DMS153 treated with DMSO at 0.1 percent for 48 hours (cell line): Measurements from ENCODE around the gene EIF4A2.

Source experiments
- DNase-seq: peaks from one replicate; lab custom pipeline; 2025; ENCODE audit not compliant: unreplicated experiment; lab: John Stamatoyannopoulos, UW

The EIF4A2 gene

DNA sequence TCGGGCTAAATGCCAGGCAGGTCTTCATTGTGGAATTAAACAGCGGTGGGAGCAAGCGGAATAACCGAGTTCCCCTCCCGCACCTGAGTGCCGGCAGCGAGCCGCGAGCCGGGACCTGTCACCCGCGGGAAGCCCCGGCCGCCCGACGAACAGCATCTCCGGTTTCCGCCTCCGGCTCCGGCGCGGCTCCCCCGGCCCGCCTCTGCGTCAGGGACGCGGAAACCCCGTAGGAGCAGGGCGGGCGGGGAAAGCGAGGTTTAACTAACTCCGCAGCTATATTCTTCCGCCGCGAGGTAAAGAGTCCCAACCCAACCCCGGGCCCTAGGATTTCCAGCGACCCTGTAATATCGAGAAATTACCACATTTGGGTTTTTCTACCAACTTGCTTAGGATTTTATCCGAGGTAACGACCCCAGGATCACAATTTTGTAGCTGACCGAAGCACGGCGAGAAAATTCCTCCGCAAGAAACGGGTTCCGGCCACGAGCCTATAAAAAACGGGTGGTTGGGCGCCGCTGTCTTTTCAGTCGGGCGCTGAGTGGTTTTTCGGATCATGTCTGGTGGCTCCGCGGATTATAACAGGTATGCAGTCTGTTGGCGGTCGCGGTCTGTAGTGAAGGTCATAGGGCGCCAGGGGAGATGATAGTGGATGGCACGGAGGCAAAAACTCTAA lies at the start of gene EIF4A2:
Gene EIF4A2, plus strand, starts transcription at position 520 of the 673 bp plus-strand sequence. Its CDS starts 34 bp downstream, at position 554.
- peak; percentile 71 for DNase-seq

DNA sequence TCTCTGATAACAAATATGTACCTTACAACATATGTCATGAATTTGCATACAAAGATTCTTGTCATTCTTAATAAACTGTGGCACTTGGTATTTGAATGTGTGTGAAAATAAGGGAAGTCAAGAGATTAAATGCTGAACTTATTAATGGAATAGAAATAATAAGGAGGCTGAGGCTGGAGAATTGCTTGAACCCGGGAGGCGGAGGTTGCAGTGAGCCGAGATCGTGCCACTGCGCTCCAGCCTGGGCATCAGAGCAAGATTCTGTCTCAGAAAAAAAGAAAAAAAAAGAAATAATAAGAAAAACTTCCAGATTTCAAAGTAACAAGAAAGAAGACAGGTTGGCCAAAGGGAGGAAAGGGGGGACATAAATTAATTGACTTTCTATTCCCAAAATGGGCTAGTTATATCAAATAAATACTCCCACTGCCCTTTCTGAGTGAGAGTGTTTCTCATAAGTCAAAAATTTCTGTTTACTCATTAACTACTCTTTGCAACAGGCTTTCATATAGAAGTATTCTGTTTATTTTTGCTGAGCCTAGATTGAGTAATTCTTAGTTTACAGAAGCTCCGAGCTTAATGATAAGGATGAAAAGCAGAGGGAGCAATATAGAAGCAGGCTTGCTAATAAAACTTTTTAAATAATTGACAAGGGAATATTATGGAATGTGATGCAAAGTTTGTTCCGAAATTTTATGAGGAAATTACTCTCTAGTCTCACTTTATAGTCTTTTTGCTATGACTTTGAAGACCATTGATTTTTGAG lies 40.6 kb upstream of the EIF4A2 start:
- DNase-seq = no peak

DNA sequence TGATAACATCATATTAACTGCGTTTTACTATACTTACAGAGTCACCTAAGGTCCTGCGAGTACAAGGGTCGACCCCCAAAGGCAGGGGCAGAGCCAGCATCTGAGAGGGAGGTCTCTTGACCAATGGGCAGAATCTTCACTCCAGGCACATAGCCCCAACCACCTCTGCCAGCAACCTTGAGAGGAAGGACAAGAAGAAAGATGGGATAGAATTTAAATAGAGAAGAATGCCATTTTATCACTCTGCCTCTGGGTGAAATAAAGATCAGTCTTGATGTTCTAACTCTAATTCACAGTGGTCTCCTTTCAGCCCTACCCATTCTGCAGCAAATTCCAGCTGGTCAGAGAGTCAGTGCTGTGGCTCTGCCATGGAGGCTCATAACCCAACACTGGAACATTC lies 39.7 kb upstream of the EIF4A2 start:
- no peak for DNase-seq

DNA sequence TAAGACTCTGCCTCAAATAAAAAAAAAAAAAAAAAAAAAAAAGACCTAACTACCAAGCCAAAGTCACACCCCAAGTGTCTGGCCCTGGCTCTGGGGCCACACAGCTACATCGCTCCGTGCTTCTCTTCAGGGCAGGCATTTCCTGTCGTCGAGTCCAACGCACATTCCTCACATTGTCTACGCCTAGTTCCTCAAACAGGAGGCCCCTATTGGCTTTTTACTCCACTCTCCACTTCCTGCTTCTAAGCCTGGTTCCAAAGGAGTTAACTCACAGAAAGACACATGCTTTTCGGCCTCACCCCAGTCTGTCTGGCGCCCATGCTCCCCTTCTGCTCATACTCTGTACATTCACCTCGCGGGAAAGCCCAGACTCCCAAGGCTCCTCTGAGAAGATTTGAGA lies 37.4 kb upstream of the EIF4A2 start:
- no peak for DNase-seq

DNA sequence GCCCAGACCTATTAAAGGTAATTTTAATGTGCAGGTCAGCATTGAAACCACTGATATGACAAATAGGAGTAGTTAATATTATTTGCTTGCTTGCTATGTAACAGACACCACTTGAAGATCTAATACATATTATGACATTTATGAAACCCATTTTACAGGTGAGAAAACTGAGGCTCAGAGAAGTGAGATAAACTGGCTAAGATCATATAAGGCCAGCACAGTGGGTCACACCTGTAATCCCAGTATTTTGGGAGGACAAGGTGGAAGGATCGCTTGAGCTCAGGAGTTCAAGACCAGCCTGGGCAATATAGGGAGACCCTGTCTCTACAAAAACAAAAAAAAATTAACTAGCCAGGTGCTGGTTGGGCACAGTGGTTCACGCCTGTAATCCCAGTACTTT lies 33.1 kb upstream of the EIF4A2 start:
- no peak for DNase-seq

DNA sequence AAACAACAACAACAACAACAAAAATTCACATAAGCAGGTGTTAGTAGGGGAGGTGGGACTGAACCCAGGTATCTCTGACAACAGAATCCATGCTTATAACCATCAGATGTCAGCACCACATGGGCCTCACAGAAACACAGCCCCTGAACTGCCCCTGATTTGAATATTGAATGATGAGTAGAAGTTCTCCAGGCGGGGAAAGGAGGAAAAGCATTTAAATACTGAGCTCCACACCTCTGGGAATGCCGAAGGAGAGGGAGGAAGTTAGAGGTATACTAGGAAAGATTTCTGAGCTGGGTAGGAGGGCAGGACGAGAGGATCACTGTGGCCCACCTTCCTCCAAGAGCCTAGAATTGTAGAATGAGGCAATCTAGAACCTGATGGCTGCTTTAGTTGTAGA lies 31.9 kb upstream of the EIF4A2 start:
- DNase-seq = no peak

DNA sequence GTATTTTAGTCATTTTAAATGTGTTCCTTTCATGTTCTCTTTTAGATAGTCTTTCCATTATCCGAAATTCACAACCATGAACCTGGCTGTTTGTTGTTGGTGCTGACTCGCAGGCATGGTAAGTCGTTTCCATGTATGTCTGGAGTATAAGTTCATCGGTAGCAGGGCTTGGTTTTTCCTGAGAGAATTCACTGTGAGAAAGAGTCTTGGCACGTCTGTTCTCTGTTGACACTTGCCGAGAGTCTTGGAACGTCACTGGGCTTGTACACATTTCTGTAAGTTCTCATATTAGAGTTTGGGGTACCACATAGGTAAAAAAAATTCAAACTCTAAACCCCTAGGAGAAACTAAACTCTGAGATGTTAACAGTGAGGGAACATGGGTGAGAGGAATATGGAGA lies 29.4 kb upstream of the EIF4A2 start:
- no peak for DNase-seq

DNA sequence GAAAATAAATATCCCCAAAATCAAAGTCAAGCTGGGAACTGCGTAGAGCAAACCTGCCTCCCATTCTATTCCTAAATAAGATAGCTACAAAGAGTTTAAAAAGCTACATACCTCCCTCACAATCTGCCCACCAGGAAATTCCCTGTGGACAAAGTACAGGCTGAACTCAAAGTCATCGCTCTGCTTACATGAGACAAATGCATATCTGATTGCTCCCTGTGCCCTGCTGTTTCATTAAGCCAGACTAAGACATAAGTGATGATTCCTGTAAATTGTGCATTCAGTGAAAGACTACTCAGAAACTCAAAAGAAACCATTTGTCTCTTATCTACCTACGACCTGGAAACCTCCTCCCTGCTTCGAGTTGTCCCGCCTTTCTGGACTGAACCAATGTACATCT lies 28.5 kb upstream of the EIF4A2 start:
- no peak for DNase-seq

DNA sequence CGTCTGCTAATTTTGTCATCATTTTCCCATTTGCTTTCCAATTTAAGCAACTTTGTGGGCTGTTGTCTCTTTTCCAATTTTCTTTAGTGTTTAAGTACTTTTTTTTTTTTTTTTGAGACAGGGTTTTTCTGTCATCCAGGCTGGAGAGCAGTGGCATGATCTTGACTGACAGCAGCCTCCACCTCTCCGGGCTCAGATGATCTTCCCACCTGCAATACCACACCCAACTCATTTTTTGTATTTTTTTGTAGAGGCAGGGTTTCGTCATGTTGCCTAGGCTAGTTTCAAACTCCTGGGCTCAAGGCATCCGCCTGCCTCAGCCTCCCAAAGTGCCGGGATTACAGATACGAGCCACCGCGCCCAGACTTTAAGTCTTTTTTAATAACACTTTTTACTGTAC lies 26.2 kb upstream of the EIF4A2 start:
- no peak for DNase-seq

DNA sequence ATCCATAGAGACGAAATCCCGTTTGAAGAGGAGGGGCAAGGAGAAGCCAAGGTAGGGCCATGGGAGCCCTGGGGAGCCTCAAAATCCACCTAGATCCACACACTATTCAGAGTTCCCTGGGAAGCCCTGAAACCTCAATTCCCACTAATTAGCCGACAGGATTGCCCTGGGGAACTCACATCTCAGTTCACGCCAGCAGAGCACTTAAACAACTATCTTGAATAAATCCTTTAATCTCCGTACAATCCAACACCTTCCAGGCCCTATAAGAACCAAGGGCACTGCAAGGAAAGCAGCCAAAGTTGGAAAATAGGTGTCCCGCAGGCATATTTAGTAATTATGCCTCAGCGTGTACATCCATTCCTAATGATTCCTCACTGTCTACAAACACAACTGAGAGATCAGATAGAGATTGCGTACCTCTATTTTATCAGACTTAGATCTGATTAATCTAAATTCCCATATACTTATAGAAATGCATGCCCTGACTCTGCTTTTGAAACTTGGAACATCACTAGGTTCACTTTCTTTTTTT lies 25.6 kb upstream of the EIF4A2 start:
- no peak for DNase-seq

DNA sequence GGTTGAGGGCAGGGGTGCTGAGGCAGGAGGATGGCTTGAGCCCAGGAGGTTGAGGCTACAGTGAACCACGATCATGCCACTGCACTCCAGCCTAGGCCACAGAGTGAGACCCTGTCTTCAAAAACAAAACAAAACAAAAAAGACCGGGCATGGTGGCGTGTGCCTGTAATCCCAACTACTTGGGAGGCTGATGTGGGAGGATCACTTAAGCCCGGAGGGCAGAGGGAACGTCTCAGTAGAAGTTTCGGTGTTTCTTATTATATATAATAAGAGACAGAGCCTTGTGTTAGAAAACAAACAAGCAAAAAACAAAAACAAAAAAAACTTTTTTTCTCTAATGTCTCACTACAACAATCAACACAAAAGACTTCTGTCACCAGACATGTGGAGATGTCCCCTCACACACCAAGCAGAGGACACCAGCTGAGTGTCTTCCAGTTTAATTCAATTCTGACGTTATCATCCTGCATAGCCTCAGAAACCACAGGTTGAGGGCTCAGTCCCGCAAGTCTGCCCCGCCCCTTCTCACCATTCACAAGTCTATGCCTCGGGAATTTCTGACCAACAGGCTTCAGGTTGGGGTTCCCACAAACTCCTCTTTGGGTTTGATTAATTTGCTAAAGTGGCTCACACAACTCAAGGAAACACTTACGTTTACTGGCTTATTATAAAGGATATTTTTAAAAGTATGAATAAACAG lies 24.0 kb upstream of the EIF4A2 start:
- DNase-seq = no peak

DNA sequence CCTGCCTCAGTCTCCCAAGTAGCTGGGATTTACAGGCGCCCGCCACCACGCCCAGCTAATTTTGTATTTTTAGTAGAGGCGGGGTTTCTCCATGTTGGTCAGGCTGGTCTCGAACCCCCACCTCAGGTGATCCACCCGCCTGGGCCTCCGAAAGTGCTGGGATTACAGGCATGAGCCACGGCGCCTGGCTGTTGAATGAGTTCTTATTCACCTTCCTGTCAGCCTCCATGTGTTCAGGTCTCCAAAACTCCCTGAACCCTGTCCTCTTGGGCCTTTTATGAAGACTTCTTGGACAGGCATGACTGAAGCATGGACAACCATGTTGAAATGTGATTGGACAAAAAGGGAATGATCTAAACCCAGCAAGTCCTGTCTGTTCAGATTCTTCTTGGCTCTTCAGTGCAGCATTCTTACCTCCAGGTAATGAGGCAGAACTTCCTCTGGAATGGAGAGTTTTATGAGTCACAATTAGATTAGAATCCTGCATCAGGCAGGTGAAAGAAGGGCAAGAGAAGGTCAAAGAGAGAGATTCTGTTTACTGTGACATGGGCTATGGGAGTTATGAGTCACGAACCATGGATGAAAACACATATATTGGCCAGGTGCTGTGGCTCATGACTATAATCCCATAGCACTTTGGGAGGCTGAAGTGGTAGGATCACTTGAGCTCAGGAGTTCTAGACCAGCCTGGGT lies 23.1 kb upstream of the EIF4A2 start:
- DNase-seq = no peak

DNA sequence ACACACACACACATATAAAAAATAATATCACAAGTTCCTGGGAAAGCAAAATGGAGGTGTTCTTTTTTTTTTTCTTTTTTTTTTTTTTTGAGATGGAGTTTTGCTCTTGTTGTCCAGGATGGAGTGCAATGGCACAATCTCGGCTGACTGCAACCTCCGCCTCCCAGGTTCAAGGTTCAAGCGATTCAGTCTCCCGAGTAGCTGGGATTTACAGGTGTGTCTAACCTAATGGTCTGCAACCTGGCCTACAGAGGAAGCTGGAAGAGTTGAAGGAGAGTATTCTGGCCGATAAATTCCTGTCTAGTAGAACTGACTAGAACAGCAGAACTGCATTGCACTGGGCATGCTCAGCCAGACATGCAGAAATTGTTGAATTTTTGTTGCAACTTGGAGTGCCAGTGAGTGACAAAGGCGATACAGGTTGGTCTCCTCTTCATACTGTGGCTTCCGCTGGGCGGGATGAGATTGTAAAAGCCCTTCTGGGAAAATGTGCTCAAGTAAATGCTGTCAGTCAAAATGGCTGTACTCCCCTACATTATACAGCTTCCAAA lies 22.4 kb upstream of the EIF4A2 start:
- DNase-seq = no peak

DNA sequence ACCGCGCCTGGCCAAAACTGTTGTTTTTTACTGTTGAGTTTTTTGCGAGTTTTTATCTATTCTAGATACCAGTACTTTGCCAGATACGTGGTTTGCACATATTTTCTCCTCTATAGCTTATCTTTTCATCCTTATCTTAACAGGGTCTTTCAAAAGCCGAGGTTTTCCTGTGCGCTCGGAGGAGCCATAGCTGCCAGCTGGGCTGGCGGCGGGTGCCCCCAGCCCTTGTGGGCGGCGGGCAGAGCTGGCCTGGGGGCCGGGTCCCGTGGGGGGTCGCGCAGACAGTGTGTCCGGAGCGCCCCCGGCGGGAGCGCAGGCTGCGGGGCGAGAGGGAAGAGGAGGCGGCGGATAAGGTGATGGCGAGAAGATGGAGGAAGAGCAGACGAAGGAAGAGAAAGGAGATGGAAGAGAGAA lies 11.1 kb upstream of the EIF4A2 start:
- DNase-seq = no peak

DNA sequence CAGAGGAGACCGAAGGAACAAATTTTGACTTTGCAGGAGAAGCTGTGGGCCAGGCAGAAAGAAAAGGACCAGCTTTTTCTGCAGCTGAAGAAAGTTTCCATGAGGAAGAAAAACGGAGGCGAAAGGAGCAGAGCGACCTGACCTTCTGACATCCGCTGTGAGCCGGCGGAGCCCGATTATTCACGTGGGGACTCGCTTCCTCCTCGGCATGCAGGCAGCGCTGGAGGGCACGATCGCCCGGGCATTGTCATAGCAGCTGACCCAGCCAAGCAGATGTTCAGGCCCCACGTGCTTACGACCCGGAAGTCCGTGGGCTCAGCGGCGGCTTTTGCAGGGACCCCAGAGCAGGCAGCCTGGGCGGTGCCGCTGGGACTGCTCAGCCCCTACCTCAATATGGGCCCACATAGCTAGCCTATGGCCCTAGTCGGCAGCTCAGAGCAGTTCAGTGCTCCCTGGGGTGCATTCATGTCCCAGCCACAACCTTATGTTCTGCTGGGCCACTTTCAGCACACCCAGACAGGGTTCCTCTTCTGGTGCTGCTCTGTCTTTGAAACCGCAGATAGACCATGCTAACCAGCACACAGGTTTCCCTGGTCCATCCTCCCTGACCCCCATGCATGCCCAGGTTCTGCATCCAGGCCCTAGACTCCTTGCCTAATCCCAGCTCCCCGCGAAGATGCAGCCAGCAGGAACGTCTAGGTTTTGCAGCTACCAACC lies 10.5 kb upstream of the EIF4A2 start:
- no peak for DNase-seq

DNA sequence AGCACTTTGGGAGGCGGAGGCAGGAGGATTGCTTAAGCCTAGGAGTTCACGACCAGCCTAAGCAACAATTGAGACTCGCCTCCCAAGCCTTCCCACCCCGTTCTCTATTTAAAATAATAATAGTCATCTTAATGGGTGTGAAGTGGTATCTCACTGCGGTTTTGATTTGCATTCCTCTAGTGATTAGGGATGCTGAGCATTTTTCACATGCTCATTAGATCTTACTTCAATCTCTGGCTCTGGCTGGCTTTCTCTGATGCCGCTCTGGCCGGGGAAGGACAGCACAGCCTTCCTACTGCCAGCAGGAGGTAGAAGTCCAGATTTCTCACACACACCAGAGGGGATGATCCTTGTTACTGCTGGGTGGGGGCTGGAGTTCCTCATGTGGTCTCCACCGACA lies 7.4 kb upstream of the EIF4A2 start:
- no peak for DNase-seq

DNA sequence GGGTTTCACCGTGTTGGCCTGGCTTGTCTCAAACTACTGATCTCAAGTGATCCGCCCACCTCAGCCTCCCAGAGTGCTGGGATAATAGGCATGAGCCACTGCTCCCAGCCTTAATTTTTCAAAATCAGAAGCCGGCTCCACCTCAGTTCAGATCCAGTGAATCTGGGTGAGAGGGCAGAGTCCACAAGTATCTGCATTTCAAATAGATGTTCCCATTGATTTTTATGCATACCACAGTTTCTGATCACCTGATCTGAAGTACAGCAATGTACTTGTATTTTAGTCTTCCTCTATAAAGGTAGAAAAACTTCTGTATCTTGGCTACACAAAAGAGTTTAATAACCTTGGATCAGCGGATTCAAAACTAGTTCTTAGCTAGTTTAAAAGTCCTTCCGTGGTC lies 4.2 kb upstream of the EIF4A2 start:
- DNase-seq = no peak

DNA sequence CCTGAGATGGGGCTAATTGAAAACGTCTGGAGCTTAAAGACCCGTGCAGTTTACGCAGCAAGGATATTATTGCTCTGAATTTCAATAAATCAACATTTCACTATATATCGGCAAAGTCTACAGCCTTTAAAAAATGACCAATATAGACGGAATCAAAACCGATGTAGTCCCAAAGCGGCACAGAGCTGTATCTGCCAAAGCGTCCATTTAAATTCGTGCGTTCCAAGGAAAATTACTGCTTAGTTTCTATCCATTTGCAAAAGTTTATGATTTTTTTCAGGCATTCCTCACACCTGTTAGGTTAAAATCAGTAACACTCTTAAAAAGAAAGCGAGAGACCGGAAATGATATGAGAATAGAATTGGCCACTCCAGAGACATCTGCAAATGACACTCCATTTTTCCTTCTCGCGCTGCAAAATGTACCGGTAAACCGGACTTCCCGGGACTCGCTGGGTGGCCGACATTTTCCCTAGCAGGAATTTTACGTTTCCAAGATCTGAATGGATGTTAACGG lies 777 bp upstream of the EIF4A2 start:
- no peak for DNase-seq

DNA sequence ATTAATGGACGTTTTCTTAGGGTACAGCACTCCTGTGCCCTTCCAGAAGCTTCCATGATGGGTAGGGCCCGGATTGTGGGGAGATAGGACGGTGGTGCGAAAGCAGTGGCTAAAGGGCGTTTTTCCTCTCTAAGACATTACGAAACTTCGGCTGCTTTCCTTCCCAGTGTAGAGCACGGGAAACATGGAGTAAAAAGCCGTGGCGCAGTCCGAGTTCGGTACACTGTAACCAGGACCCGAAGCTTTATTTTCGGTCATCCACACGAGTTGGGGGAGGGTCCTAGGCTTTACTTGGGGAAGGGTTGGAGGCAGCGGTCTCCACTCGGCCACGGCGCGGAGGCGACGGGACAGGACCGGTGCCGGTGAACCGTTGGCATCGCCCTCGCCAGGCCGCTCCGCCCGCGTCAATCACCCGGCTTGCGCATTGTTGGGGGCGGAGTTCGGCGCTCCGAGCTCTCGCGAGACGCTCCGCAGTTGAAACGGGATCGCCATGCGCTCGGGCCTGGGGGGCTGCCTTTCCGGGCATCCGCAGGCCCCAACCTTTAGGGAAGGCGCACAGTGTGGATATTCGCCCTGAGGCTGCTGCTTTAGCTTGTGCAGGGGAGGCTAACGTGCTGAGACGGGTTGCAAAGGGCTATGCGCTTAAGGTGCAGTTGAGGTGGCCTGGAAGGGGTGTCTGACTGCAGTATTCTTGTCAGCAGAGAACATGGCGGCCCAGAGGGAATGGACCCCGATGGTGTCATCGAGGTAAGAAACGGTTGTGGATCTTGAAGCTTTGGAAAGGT lies 546 bp downstream of the EIF4A2 start:
- DNase-seq = peak; percentile 12
